Measurements from ENCODE around the gene RNF114.
"Not testable (repeated sequence)": the region's sequence is repeated elsewhere in the genome, so short reads cannot be mapped to it uniquely, and the experiment has no call there.

The RNF114 gene

DNA sequence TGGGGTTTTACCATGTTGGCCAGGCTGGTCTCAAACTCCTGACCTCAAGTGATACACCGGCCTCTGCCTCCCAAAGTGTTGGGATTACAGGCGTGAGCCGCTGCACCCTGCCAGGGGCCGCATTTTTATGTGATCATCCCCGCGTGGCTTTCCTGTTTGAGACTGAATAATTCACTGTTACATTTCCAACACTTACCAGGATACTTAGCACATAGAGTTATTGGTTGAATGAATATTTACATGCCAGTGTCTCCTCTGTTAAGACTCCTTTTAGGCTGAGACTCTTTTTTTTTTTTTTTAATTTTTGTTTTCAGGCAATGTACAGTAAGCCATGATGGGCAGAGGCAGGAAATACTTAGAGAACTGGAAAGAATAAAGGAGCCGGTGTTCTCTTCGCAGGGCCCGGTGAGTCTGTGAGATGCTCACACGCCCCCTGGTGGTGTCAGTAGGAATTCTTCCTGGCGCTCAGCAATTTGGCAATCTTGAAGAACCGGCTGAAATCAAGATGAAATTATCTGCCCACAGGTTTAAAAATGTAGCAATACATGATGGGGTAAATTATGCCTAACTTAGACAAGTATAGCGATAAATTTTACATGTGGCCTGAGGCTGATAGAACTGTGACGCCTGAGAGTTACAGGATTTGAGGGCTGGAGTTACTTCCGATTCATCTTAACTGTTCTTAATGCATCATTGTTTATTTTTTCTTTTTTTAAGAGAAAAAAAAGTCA is 7.6 kb upstream of the RNF114 start:
- peak; percentile 84 for DNase-seq
- ATAC-seq, result peak; percentile 88

DNA sequence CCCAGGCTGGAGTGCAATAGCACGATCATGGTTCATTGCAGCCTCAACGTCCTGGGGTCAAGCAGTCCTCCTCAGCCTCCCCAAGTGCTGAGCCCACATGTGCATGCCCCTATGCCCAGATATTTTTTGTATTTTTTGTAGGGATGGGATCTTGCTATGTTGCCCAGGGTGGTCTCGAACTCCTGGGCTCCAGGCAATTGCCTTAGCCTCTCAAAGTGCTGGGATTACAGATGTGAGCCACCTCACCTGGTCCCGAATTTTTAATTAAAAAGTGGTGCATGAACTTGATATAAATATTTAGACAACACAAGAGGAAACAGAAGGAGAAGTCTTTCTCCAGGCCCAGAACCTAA is 7.1 kb upstream of the RNF114 start:
- DNase-seq, result no peak
- no peak for ATAC-seq

DNA sequence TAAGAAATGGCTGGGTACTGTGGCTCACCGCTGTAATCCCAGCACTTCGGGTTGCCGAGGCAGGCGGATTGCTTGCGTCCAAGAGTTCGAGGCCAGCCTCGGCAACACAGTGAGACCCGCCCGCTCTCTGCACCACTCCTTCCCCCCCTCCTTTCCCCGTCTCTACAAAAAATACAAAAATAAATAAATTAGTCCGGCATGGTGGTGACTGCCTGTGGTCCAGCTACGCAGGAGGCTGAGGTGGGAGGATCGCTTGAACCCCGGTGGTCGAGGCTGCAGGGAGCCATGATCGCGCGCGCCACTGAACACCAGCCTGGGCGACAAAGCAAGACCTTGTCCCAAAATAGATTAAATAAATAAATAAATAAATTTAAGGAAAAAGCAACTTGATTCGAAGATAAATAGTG is 448 bp upstream of the RNF114 start:
- DNase-seq (no peak), ATAC-seq (no peak)

DNA sequence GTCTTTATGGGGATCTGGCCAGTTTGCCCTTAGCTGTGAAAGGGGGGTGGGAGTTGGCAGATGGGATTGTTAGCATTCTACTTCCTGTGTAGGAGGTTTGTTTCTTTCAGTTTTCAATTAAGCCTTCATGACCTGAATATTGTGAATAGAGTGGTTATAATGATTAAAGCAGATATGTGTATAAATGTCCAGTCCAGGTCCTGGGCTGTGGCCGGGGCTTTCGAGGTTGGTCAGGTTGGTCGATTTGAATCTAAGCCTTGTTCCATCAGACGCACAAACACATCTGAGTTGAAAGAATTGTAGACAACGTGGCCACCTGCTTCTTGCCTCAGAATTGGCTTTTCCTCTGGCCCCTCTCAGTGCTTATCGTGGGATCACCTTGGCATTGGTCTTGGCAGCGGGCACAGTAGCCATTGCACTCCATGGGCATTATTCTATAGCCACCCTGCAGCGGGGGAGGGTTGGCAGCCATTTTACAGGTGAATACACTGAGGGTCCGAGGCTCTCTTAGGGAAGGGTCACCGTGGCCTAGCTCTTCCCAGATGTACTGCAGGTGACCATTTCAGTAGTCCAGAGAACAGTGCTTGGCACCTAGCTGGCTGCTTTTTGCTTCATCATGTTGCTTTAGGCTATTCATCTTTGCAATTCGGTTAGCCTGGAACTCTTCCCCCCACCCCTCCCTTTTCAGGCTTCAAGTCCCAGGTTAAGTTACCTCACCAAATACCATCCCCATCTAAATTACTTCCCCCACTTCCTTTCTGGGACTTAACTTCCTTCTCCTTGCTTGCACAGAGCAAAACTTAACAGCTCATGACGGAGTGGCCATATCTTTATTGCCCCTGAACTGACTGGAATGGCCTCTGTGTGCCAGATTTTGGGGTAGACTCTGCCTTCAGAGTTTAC is 1.1 kb downstream of the RNF114 start:
- no peak for DNase-seq

DNA sequence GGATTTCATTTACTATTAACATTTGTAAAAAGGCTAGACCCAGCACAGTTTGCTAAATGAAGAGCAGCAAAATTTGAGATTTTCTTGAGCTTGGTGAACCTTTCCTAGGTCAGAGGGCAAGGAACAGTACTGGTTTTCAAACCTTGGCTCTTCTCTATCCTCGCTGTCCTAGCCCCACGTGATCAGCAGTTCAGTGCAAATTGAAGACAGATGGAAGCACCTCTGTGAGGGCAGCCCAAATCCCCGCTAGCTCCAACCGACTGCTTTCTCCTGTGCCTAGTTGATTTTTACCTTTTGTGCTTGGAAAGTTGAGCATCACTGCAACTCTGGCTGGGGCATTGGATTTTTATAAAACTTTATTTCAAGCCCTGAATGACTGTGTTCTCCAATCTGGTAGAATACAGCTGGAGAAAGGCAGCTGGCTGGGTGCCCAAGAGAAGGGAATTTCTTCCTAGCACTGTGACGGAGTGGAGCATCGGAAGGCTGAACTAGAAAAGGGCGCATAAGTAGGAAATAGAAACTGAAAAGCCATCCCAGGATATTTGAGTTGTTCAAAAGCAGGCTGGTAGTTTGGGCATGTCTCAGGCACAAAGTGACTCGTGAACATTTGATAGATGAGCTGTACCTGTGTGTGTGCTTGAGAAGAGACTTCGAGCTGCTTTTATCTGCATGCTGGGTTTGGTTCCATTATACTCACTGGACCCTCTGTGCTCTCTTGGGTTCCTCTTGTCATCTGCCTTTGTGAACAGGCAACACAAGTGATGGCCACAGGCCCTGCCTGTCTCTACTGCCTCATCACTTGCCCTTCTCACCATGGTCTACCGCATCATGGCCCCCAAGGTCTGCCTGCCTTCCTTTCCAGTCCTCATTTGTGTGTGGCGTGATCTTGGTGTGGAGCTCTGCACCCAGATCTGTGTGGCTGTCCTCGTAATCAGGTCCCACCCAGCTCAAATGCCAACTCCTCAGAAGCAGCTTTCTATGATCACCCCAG is 2.3 kb downstream of the RNF114 start:
- no peak for DNase-seq
- ATAC-seq, result no peak

More for the DNA sequence above, 1.1 kb downstream of the RNF114 start:
- no peak for ATAC-seq

DNA sequence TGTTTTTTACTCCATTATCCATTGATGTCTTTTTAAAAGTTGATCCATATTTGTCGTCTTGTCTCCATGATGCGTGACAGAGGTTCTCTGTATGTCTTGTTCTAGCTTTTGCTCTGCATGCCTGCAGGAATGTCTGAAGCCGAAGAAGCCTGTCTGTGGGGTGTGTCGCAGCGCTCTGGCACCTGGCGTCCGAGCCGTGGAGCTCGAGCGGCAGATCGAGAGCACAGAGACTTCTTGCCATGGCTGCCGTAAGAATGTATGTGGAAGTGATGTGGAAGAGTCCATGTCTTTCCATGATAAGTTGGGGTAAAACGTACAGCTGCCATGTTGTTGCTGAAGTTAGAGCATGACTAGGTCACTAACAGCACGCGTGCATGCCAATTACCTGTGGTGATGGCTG is 5.3 kb downstream of the RNF114 start:
- ATAC-seq (no peak), DNase-seq (no peak)

DNA sequence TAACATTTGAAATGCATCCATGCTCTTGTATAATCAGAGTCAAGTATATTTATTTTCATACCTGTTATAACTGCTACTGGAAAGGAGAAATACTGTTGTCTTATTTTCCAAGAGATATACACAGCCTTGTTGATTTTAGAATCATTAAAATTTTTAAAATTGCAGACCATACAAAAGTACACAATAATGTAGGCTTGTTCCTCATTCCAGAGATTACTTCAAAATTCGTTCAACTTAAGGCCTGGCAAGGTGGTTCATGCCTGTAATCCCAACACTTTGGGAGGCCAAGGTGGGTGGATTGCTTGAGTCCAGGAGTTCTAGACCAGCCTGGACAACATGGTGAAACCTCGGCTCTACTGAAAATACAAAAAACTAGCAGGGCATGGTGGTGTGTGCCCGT is 6.1 kb downstream of the RNF114 start:
- no peak for DNase-seq

DNA sequence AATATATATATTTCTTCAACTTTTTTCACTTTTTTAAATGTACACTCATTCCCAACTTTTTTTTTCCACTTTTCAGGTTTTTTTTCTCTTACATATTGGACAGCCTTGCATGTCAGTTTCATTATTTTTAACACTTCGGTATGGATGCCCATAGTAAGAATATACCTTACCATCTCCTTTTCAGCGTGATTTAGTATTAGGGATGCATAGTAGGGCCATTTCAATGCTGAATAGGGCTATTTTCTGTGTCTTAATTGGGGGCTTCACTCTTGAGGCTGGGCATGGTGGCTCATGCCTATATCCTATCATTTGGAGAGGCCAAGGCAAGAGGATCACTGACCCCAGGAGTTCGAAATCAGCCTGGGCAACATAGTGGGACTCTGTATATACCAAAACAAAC is 6.7 kb downstream of the RNF114 start:
- no peak for DNase-seq
- no peak for ATAC-seq

More for the DNA sequence above, 6.1 kb downstream of the RNF114 start:
- no peak for ATAC-seq

DNA sequence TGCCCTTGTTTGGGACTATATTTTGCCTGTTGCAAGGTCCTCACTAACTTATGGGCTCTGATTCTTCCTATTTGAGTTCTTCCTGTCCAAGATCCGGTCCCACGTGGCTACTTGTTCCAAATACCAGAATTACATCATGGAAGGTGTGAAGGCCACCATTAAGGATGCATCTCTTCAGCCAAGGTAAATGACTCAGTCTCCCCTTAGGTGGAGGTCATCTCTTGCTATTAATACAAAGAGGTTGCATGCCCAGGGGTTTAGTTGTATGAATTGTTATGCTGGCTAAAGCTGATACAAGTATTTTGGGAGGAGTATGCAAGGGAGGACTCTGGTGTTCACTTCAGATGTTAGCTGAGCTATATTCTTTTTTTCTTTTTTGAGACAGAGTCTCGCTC is 9.1 kb downstream of the RNF114 start:
- no peak for DNase-seq
- no peak for ATAC-seq

DNA sequence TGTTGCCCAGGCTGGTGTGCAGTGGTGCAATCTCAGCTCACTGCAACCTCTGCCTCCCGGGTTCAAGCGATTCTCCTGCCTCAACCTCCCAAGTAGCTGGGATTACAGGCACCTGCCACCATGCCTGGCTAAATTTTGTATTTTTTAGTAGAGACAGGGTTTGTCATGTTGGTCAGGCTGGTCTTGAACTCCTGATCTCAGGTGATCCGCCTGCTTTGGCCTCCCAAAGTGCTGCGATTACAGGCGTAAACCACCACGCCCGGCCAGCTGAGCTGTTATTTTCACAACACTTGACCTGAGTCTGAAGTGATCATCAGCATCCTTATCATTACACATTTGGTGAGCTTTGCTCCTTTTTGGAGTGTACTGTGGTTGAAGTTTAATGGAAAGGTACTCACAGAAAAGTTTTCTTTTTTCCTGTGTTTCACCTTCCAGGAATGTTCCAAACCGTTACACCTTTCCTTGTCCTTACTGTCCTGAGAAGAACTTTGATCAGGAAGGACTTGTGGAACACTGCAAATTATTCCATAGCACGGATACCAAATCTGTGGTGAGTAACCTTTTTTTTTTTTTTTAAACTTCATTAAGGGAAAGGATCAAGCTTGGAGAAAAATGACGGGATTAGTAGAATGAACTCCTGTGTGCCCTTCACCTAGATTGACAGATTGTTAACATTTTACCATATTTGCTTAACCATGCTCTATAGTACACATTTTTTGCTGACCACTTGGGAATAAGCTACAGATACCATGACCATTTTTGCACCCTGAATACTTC is 9.7 kb downstream of the RNF114 start:
- no peak for ATAC-seq
- no peak for DNase-seq

DNA sequence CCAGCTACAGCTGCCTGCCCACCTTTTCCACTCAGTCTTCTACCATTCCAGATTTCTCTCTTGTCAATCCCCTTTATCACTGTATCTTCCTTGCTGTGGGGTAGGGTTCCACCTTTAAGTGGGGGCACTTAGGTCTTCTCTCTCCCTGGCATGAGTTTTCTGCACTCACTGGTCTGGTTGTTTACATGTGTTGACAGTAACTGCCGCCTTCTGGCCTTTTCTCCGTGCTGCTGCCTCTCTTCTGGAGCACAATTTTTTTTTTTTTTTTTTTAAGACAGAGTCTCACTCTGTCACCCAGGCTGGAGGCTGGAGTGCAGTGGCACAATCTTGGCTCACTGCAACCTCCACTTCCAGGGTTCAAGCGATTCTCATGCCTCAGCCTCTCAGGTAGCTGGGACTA is 12.0 kb downstream of the RNF114 start:
- DNase-seq (no peak), ATAC-seq (no peak)

DNA sequence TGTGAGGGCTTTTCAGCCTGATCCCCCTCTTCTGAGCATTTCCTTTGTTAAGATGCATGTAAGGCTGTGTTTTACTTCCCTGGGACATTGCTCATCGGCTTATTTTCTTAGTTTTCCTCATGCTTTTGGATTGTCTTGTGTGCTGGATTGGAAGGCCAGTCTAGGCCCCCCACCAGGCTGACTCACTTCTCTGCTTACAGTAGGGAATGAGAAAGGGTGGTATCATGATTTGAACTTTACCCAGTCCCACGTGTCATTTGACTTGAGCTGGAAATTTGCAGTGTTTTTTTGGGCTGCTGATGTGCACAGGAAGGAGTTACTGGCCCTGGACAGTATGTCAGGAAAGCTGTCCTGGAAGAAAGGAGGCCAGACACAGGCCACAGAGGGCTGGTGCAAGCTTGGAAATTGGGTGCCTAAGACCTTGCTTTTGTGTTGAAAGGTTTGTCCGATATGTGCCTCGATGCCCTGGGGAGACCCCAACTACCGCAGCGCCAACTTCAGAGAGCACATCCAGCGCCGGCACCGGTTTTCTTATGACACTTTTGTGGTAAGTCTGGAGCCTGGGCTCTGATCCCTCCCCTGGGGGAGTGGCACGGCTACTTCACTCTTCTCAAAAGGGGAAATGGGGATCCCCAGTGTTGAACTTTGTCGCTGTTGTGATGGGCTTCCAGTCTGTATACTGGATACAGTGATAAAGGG is 12.8 kb downstream of the RNF114 start:
- DNase-seq, result no peak
- no peak for ATAC-seq

DNA sequence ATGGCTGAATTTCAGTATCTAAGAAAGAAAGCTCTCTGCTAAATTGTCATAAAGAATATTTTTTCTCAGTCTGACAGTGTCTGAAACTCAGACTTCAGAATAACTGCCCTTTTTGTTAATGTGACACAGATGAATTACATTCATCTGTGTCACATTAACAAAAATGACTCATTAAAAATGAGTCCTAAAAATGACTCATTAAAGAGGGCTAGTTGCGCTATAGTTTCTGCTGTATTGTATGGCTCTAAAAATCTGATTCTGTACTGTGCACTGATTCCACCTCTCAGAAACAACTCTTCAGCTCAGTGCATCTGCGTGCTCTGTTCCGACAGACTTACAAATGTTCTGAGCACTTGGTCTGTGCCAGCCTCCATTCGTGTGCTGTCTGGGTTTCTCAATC is 15.0 kb downstream of the RNF114 start:
- DNase-seq (no peak), ATAC-seq (peak; percentile 79)

DNA sequence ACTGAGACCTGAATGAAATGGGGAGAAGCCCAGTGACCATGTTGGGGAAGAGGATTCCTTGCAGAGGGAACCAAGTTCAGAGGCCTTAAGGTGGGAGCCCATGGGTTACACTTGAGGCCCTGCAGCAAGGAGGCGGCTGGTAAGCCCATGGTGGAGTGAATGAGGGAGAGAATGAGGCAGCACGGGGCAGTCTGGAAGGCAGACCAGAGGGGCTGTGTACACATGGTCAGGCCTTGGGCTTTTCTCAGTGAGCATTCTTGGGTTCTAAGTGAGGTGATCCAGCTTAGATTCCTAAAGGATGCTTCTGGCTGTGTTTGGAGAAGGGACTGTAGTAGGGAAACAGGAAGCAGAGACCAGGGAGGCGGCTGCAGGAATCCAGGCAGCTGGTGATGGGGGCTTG is 19.0 kb downstream of the RNF114 start:
- DNase-seq (no peak), ATAC-seq (no peak)

DNA sequence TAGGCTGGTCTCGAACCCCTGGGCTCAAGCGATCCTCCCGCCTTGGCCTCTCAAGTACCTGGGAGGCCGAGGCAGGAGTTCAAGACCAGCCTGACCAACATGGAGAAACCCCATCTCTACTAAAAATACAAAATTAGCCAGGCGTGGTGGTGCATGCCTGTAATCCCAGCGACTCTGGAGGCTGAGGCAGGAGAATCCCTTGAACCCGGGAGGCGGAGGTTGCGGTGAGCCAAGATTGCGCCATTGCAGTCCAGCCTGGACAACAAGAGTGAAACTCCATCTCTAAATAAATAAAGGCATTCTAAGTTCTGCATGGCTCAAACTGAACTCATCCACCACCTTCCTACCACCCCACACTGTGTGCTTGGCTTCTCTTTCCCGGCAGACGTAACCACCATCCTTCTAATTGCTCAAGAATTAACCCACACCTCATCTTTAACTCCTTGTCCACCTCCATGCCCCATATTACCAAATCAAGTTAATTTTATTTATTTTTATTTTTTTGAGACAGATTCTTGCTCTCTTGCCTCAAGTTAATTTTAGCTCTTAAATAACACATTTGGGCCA is 19.7 kb downstream of the RNF114 start:
- DNase-seq, ATAC-seq: not testable (repeated sequence)

DNA sequence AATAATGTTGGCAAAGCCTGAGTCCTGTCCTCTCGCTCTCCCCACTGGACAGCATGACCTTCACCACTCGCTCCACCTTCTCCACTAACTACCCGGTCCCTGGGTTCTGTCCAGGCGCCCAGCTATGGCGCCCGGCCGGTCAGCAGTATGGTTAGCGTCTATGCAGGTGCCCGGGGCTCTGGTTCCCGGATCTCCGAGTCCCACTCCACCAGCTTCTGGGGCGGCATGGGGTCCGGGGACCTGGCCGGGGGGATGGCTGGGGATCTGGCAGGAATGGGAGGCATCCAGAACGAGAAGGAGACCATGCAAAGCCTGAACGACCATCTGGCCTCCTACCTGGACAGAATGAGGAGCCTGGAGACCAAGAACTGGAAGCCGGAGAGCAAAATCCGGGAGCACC is 20.5 kb downstream of the RNF114 start:
- no peak for ATAC-seq
- DNase-seq, result no peak

DNA sequence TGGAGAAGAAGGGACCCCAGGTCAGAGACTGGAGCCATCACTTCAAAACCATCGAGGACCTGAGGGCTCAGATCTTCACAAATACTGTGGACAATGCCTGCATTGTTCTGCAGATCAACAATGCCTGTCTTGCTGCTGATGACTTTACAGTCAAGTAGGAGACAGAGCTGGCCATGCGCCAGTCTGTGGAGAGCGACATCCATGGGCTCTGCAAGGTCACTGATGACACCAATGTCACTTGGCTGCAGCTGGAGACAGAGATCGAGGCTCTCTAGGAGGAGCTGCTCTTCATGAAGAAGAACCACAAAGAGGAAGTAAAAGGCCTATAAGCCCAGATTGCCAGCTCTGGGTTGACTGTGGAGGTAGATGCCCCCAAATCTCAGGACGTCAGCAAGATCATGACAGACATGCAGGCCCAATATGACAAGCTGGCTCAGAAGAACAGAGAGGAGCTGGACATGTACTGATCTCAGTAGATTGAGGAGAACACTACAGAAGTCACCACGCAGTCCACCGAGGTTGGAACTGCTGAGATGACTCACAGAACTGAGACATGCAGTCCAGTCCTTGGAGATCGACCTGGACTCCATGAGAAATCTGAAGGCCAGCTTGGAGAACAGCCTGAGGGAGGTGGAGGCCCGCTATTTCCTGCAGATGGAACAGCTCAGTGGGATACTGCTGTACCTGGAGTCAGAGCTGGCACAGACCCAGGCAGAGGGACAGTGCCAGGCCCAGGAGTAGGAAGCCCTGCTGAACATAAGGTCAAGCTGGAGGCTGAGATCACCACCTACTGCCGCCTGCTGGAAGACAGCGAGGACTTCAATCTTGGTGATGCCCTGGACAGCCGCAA is 21.1 kb downstream of the RNF114 start:
- DNase-seq, result not testable (repeated sequence)
- ATAC-seq, result peak; percentile 44

DNA sequence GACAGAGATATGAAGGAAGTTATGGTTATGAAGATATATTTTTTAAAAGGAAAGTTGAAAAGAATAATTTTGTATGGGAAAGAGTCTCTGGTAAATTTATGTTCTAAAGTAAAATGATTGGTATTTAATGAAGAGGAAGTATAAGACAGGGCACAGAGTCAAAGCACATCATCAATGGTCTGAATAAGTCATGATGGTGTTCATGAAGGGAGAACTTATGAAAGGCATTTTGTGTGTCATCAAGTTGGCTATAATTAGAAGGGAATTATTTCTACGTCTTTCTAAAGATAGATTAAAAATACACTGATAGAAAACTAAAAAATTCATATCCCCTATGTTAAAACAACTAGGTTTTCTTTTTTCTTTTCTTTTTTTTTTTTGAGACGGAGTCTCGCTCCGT is 25.2 kb downstream of the RNF114 start:
- ATAC-seq (no peak), DNase-seq (no peak)

DNA sequence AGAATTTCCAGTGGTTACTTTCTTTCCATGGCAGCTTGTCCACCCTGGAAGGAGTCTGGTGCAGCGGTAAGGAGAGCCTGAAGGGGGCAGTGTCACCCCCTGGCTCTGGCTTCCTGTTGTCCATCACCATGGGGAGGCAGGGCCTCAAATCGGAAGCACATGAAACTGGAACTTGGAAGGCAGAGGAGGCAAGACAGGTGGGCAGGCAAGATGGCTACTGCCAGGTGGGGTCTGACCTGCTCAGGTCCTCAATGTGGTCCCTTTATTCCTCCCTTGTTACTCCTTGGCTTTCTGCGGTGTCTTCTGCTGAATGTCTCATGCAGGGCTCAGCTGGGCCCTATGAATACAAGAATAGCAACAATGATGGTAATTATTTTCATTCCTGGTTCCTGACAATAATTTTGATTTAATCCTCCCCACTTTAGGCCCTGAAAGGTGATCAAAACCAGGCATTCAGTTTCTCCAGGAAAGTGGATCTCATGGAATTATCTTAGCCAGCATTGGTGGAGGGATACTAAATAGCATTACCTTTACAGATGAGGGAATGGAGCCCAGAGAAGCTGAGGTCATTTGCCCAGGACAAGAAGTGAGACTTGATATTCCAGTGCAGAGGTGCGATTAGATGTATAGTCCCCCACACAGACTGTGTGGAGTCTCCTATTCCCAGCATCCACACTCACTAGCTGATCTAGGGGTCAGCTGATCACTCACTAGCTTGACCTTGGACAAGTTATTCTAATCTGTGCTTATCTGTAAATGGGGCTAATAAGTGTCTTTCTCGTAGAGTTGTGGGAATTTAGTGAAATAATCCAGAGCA is 29.0 kb downstream of the RNF114 start:
- DNase-seq, result peak; percentile 35

More for the DNA sequence above, 29.0 kb downstream of the RNF114 start:
- ATAC-seq, result no peak

All from stimulated activated naive CD8-positive, alpha-beta T cell treated with anti-CD3 and anti-CD28 coated beads, Interleukin-15, Interleukin-2, amounts not matched to agents 100 U/mL and 50 U/mL, for 24 hours (primary cell).